Type B pancreatic cell (in vitro differentiated cells): Measurements from ENCODE around the gene RPS6KA1. TPM values are rescaled to one million over a fixed set of nuclear protein-coding genes. Genes with fewer than 3 reads are reported as not detected.

Experiments used
- DNase-seq: peaks from one replicate; pipeline ENCODE4 v3.0.0; 2021; ENCODE audit warnings: mixed read lengths; ENCODE audit not compliant: unreplicated experiment; ENCODE audit errors: extremely low spot score
- H3K27ac Mint-ChIP-seq: 2 replicates; pipeline ENCODE4 v1.8.0; 2021; ENCODE audit warnings: mild to moderate bottlenecking, mixed read lengths
- H3K27me3 Mint-ChIP-seq: 2 replicates; pipeline ENCODE4 v1.8.0; 2021; ENCODE audit warnings: mixed read lengths
- H3K36me3 Mint-ChIP-seq: 2 replicates; pipeline ENCODE4 v1.8.0; 2021; ENCODE audit warnings: mixed read lengths
- H3K4me1 Mint-ChIP-seq: one replicate; pipeline ENCODE4 v1.8.0; 2021; ENCODE audit warnings: mixed read lengths; ENCODE audit not compliant: unreplicated experiment
- H3K4me3 Mint-ChIP-seq: 2 replicates; pipeline ENCODE4 v1.8.0; 2021; ENCODE audit warnings: mild to moderate bottlenecking, mixed read lengths
- H3K9me3 Mint-ChIP-seq: 2 replicates; pipeline ENCODE4 v1.8.0; 2021; ENCODE audit warnings: mixed read lengths
- CTCF ChIP-seq: fragments of 200-600 bp; sonication (generic); conservative IDR thresholded peaks from 2 replicates; pipeline ENCODE4 v1.5.0; 2021; ENCODE audit warnings: antibody characterized with exemption, mild to moderate bottlenecking
- total RNA-seq: library from RNA; stranded (reverse); gene quantifications from 2 replicates; pipeline ENCODE4 v1.2.1, GENCODE V29; 2021; ENCODE audit warnings: low replicate concordance

Gene RPS6KA1
- total RNA-seq, 1 donor from 2014 or later, result 27.7 TPM

GRCh38 chr1:26516987-26517765, 12.4 kb upstream of the RPS6KA1 start:
- no peaks in the 10 kb centered on the region for H3K9me3 Mint-ChIP-seq
- H3K4me3 Mint-ChIP-seq, result no peak overlapping the region

GRCh38 chr1:26517766-26518049, 11.9 kb upstream of the RPS6KA1 start:
- no peaks in the 10 kb centered on the region for H3K4me1 Mint-ChIP-seq
- no peak for DNase-seq
- no peak overlapping the region for H3K27ac Mint-ChIP-seq
- TF ChIP-seq CTCF, result no peak
- H3K27me3 Mint-ChIP-seq, result peaks cover 6% of the 10 kb centered on the region
- H3K9me3 Mint-ChIP-seq, result no peaks in the 10 kb centered on the region
- no peak overlapping the region for H3K4me3 Mint-ChIP-seq
- no peaks in the 10 kb centered on the region for H3K36me3 Mint-ChIP-seq

More at GRCh38 chr1:26516987-26517765, 12.4 kb upstream of the RPS6KA1 start:
- peaks cover 6% of the 10 kb centered on the region for H3K27me3 Mint-ChIP-seq
- no peak overlapping the region for H3K27ac Mint-ChIP-seq
- no peak for TF ChIP-seq CTCF
- no peak for DNase-seq
- no peaks in the 10 kb centered on the region for H3K4me1 Mint-ChIP-seq
- H3K36me3 Mint-ChIP-seq, result no peaks in the 10 kb centered on the region

GRCh38 chr1:26518355-26518754, 11.2 kb upstream of the RPS6KA1 start:
- H3K9me3 Mint-ChIP-seq, result no peaks in the 10 kb centered on the region
- H3K27ac Mint-ChIP-seq, result no peak overlapping the region
- TF ChIP-seq CTCF, result no peak
- no peak overlapping the region for H3K4me3 Mint-ChIP-seq
- no peak for DNase-seq
- no peaks in the 10 kb centered on the region for H3K36me3 Mint-ChIP-seq
- no peaks in the 10 kb centered on the region for H3K4me1 Mint-ChIP-seq
- H3K27me3 Mint-ChIP-seq, result peaks cover 6% of the 10 kb centered on the region

GRCh38 chr1:26520339-26520738, 9.2 kb upstream of the RPS6KA1 start:
- no peak for DNase-seq
- TF ChIP-seq CTCF, result no peak
- Mint-ChIP-seq H3K4me3 (no peak overlapping the region), H3K36me3 (no peaks in the 10 kb centered on the region), H3K4me1 (no peaks in the 10 kb centered on the region), H3K9me3 (no peaks in the 10 kb centered on the region), H3K27me3 (peaks cover 16% of the 10 kb centered on the region), H3K27ac (no peak overlapping the region)

- DNase-seq, result no peak
- no peak overlapping the region for H3K27ac Mint-ChIP-seq
- H3K9me3 Mint-ChIP-seq, result no peaks in the 10 kb centered on the region
- H3K4me3 Mint-ChIP-seq, result no peak overlapping the region
- no peak for TF ChIP-seq CTCF
- peaks cover 16% of the 10 kb centered on the region for H3K27me3 Mint-ChIP-seq
- no peaks in the 10 kb centered on the region for H3K36me3 Mint-ChIP-seq
- H3K4me1 Mint-ChIP-seq, result no peaks in the 10 kb centered on the region
Measured at GRCh38 chr1:26521669-26522030, 7.9 kb upstream of the RPS6KA1 start.

GRCh38 chr1:26522073-26522472, 7.5 kb upstream of the RPS6KA1 start:
- Mint-ChIP-seq H3K9me3 (no peaks in the 10 kb centered on the region), H3K27ac (no peak overlapping the region), H3K36me3 (no peaks in the 10 kb centered on the region), H3K27me3 (peaks cover 16% of the 10 kb centered on the region), H3K4me3 (no peak overlapping the region), H3K4me1 (no peaks in the 10 kb centered on the region)
- no peak for DNase-seq
- no peak for TF ChIP-seq CTCF
